Measurements from ENCODE around the gene ODAD2. TPM values are rescaled to one million over a fixed set of nuclear protein-coding genes. Genes with fewer than 3 reads are reported as not detected.

Gene ODAD2, protein sequence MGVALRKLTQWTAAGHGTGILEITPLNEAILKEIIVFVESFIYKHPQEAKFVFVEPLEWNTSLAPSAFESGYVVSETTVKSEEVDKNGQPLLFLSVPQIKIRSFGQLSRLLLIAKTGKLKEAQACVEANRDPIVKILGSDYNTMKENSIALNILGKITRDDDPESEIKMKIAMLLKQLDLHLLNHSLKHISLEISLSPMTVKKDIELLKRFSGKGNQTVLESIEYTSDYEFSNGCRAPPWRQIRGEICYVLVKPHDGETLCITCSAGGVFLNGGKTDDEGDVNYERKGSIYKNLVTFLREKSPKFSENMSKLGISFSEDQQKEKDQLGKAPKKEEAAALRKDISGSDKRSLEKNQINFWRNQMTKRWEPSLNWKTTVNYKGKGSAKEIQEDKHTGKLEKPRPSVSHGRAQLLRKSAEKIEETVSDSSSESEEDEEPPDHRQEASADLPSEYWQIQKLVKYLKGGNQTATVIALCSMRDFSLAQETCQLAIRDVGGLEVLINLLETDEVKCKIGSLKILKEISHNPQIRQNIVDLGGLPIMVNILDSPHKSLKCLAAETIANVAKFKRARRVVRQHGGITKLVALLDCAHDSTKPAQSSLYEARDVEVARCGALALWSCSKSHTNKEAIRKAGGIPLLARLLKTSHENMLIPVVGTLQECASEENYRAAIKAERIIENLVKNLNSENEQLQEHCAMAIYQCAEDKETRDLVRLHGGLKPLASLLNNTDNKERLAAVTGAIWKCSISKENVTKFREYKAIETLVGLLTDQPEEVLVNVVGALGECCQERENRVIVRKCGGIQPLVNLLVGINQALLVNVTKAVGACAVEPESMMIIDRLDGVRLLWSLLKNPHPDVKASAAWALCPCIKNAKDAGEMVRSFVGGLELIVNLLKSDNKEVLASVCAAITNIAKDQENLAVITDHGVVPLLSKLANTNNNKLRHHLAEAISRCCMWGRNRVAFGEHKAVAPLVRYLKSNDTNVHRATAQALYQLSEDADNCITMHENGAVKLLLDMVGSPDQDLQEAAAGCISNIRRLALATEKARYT
- total RNA-seq: 4.1 and 6.6 TPM in 2 replicates
- long read RNA-seq, partial matches to known transcripts: 0 of 4 reads
- long read RNA-seq, other reads (novel, unspliced or antisense): 3 of 4 reads

DNA sequence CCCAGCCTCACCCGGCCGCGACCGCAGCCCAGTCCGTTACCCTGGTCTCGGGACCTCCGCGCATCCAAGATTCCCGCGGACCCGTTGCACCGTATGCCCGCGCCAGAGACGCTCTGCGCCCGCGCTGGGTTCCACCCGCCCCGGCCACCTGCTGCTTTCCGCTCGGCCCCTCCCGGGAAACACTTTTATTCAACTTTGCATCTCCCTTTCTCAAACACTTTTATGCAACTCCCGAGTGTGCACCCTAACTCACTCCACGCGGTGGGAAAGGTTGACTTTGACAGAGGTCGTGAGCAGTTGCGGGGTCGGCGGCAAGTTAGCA is at the start of gene ODAD2:
Gene ODAD2, minus strand, starts transcription at position 126 of the 322 bp plus-strand sequence. CDS start 3,937 bp downstream, outside the sequence.
- no peak for DNase-seq (ENCODE audit: low read depth, low spot score)
- Mint-ChIP-seq H3K27ac (ENCODE audit: unreplicated experiment) (peak within 1 kb of the TSS; percentile 96), H3K4me1 (peaks cover 32% of the 10 kb centered on the region), H3K4me3 (peak within 1 kb of the TSS; percentile 96), H3K36me3 (ENCODE audit: low read depth) (no peaks in the 10 kb centered on the region), H3K27me3 (ENCODE audit: low read depth) (no peaks in the 10 kb centered on the region), H3K9me3 (no peaks in the 10 kb centered on the region)
- no peak for TF ChIP-seq CTCF (conservative IDR thresholded peaks at IDR 0.05)

- H3K27me3 Mint-ChIP-seq (ENCODE audit: low read depth): no peaks in the 10 kb centered on the region
- peaks cover 2% of the 10 kb centered on the region for H3K9me3 Mint-ChIP-seq
- H3K4me3 Mint-ChIP-seq: no peak overlapping the region
- TF ChIP-seq CTCF (conservative IDR thresholded peaks at IDR 0.05): no peak
- H3K4me1 Mint-ChIP-seq: no peaks in the 10 kb centered on the region
- DNase-seq (ENCODE audit: low read depth, low spot score): no peak
- no peak overlapping the region for H3K27ac Mint-ChIP-seq (ENCODE audit: unreplicated experiment)
- no peaks in the 10 kb centered on the region for H3K36me3 Mint-ChIP-seq (ENCODE audit: low read depth)
Measured at GRCh38 chr10:28047061-28047460, 48.2 kb upstream of the ODAD2 start.

DNA sequence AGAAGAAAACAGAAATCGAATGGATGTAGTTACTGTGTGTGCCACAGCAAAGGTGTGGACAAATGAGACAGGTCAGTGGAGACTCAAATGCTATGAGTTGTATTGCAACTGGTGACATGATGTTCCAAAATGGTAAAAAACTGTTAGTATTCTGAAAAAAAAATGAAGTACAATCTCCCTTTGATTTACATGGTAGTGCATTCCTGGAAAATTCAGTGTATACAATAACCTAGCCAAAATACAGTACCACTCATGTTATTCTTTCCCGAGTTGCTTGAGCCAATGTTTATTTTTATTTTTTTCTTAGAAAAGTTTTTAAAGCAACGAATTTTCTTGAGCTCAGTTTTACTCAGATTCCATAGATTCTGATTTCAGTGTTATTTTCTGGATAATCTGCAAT is 47.7 kb upstream of the ODAD2 start:
- TF ChIP-seq CTCF (conservative IDR thresholded peaks at IDR 0.05): no peak
- H3K36me3 Mint-ChIP-seq (ENCODE audit: low read depth): no peaks in the 10 kb centered on the region
- no peak overlapping the region for H3K27ac Mint-ChIP-seq (ENCODE audit: unreplicated experiment)
- H3K4me3 Mint-ChIP-seq: no peak overlapping the region
- H3K9me3 Mint-ChIP-seq: peaks cover 2% of the 10 kb centered on the region
- DNase-seq (ENCODE audit: low read depth, low spot score): no peak
- H3K27me3 Mint-ChIP-seq (ENCODE audit: low read depth): no peaks in the 10 kb centered on the region
- H3K4me1 Mint-ChIP-seq: no peaks in the 10 kb centered on the region

GRCh38 chr10:28043941-28044340 is 45.1 kb upstream of the ODAD2 start:
- H3K4me3 Mint-ChIP-seq: no peak overlapping the region
- no peak for TF ChIP-seq CTCF (conservative IDR thresholded peaks at IDR 0.05)
- no peak overlapping the region for H3K27ac Mint-ChIP-seq (ENCODE audit: unreplicated experiment)
- no peak for DNase-seq (ENCODE audit: low read depth, low spot score)
- H3K9me3 Mint-ChIP-seq: no peaks in the 10 kb centered on the region
- H3K27me3 Mint-ChIP-seq (ENCODE audit: low read depth): no peaks in the 10 kb centered on the region
- no peaks in the 10 kb centered on the region for H3K36me3 Mint-ChIP-seq (ENCODE audit: low read depth)
- no peaks in the 10 kb centered on the region for H3K4me1 Mint-ChIP-seq

- Mint-ChIP-seq H3K4me1 (no peaks in the 10 kb centered on the region), H3K4me3 (no peak overlapping the region), H3K36me3 (ENCODE audit: low read depth) (no peaks in the 10 kb centered on the region), H3K27ac (ENCODE audit: unreplicated experiment) (peak overlapping the region; percentile 36), H3K27me3 (ENCODE audit: low read depth) (peaks cover 7% of the 10 kb centered on the region), H3K9me3 (peaks cover under 1% of the 10 kb centered on the region)
- no peak for DNase-seq (ENCODE audit: low read depth, low spot score)
- TF ChIP-seq CTCF (conservative IDR thresholded peaks at IDR 0.05): no peak
Measured at GRCh38 chr10:28036587-28036986, 37.7 kb upstream of the ODAD2 start.
